ENCODE data around the gene PLD3.

Gene PLD3

DNA sequence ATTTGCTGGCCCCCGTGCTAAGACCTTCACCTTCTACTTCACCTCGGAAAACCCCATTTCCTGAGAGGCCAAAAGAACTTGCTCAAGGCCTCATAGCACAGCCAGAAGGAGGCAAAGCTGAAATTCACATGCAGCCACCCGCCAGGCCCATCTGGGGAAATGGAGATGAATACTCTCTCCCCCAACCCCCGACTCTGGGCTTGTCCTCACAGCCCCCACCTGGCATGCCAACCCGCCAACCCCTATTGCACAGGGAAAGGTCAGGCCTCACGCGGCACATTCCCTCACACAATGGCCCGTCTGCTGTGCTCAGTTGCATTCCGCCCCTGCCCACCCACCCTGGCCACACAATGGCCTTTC lies 61.5 kb downstream of the PLD3 start:
- peak; percentile 80 for FAIRE-seq
- TF ChIP-seq POLR2A (IDR thresholded peaks at IDR 0.05; ENCODE audit: low read depth, low read length): no peak
- TF ChIP-seq POLR2AphosphoS5 (IDR thresholded peaks at IDR 0.05; ENCODE audit: low read depth, low read length): no peak
- TF ChIP-seq TAF1 (IDR thresholded peaks at IDR 0.05; ENCODE audit: borderline replicate concordance, low read depth, low read length): no peak
- DNase-seq (ENCODE audit: insufficient read length): no peak

DNA sequence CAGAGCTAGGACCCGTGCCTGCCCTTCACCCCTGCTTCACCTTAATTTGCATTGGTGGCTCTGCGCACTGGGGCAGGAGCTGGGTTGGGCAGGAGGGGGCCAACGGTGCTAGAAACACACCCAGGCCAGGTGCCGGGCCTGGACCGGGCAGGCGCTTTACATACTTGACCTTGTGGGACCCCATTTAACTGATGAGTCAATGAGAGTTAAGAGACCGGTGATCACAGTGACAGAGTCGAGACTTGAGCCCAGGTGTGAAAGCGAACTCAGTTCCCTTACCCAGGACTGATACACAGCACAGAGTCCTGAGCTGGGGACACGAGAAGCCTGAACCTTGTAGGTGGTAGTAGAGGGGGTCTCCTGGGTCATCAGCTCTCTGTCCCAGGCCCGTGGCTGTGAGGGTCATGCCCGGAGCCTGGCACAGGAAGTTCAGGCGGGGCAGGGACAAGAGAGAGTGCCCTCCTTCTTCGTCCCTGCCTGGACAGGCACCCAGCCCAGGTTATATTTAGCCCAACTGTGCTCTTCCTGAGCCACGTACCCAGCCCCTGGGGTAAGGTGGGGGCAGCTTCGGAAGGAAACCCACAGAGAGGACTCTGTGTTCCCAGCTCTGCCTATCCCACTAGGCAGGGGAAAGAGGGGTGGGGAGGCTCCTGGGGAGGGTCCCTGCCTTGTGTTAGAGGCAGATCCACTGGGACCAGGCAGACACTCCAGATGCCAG lies 62.8 kb downstream of the PLD3 start:
- peak; percentile 72 for FAIRE-seq

DNA sequence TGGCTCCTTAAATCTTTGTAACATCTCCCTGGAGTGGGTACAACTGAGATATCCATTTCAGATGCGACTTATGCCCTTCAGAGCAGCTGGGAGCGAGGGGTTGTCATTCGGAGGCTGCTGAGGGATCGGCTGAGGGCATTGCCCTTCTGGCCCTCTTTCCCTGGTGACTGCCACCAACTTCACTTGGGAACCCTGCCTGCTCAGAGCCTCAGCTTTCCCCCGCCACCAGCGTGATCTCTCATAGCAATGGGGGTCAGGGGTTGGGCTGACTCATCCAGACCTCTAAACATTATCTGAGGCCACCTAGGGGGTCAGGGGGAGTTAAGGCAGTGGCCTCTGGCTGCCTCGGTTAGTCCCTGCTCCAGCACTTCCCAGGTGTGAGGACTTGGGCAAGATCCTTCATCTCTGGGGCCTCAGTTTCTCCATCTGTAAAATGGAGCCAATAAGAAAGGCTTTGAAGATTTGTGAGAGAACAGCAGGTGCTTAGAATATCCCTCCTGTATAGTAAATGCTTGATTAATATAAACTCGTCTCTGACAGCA lies 63.5 kb downstream of the PLD3 start:
- TF ChIP-seq POLR2A (IDR thresholded peaks at IDR 0.05; ENCODE audit: low read depth, low read length) (no peak), TAF1 (IDR thresholded peaks at IDR 0.05; ENCODE audit: borderline replicate concordance, low read depth, low read length) (no peak), POLR2AphosphoS5 (IDR thresholded peaks at IDR 0.05; ENCODE audit: low read depth, low read length) (no peak)
- DNase-seq (ENCODE audit: insufficient read length): no peak
- peak; percentile 9 for FAIRE-seq

More for the DNA sequence above, 62.8 kb downstream of the PLD3 start:
- TF ChIP-seq TAF1 (IDR thresholded peaks at IDR 0.05; ENCODE audit: borderline replicate concordance, low read depth, low read length) (no peak), POLR2A (IDR thresholded peaks at IDR 0.05; ENCODE audit: low read depth, low read length) (no peak), POLR2AphosphoS5 (IDR thresholded peaks at IDR 0.05; ENCODE audit: low read depth, low read length) (no peak; the same call in 1 of the 2 replicates)
- no peak for DNase-seq (ENCODE audit: insufficient read length)

- TF ChIP-seq POLR2AphosphoS5 (IDR thresholded peaks at IDR 0.05; ENCODE audit: low read depth, low read length) (no peak), POLR2A (IDR thresholded peaks at IDR 0.05; ENCODE audit: low read depth, low read length) (no peak), TAF1 (IDR thresholded peaks at IDR 0.05; ENCODE audit: borderline replicate concordance, low read depth, low read length) (no peak)
- FAIRE-seq: no peak
- no peak for DNase-seq (ENCODE audit: insufficient read length)
These were observed 64.4 kb downstream of the PLD3 start for GRCh38 chr19:40412866-40413265.

- no peak for FAIRE-seq
- TF ChIP-seq POLR2AphosphoS5 (IDR thresholded peaks at IDR 0.05; ENCODE audit: low read depth, low read length) (no peak), POLR2A (IDR thresholded peaks at IDR 0.05; ENCODE audit: low read depth, low read length) (no peak), TAF1 (IDR thresholded peaks at IDR 0.05; ENCODE audit: borderline replicate concordance, low read depth, low read length) (no peak)
- no peak for DNase-seq (ENCODE audit: insufficient read length)
These were observed 64.9 kb downstream of the PLD3 start, which contains the start of gene PRX for GRCh38 chr19:40413291-40413845. Gene PRX (minus strand): TSS chr19:40413378. CDS start chr19:40407932, 5,446 bp downstream.

DNA sequence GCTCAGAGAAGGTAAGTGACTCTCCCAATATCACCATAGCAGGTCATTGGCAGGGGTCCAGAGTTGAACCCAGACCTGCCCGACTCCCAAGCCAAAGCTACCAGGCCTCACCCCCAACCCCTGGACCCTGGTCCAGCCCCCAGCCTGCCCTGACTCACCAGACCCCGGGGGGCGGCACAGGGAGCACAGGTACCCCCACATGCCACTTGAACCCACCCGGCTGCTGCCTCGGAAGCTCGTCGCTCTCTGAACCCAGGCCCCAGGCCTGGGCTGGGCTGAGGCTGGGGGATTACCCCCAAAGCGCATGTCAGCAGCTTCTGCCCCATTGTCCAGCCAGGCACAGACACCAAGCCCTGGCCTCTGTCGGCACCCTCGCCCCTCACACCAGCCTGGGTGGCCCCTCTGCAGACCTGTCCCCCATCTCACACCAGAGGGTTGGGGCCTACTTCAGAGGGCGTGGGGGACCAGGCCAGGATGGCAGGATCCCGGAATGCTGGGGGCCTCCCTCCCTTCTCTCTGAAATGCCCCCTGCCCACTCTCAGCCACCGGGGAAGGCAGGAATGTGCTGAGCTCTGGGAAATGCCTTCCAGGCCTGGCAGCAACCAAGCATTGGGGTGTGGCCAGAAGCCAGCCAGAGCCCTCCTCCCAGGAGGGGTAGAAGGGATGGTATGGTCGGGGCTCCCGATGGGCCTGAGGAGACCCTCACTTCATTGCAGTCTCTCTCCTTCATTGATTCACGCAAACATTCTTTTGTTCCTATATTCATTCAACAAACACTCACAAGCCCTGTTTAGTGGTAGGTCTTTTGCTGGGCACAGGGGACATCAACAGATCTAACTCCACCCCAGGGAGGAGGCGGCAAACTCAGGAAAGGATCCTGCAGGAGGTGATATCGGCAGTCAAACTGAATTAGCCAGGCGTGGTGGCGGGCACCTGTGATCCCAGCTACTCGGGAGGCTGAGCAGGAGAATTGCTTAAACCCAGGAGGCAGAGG lies 66.3 kb downstream of the PLD3 start:
- DNase-seq (ENCODE audit: insufficient read length) (no peak), FAIRE-seq (no peak)
- TF ChIP-seq POLR2A (IDR thresholded peaks at IDR 0.05; ENCODE audit: low read depth, low read length) (no peak), POLR2AphosphoS5 (IDR thresholded peaks at IDR 0.05; ENCODE audit: low read depth, low read length) (no peak), TAF1 (IDR thresholded peaks at IDR 0.05; ENCODE audit: borderline replicate concordance, low read depth, low read length) (no peak)

DNA sequence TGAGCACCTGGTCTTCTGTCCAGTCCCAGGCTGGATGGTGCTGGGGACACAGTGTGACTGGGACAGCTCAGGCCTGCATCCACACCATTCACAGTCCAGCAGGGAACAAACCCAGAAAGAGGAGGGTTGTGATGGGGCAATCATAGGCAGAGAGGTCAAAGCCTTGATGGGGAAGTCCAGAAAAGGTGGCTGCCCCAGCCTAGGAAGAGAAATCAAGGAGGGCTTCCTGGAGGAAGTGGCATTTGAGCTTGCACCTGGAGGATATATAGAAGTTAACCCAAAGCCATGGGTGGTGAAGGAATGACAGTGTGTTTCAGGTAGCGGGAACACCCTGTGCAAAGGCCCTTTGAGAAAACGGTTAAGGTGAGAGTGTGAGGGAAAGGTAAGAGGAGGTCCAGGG lies 67.3 kb downstream of the PLD3 start:
- DNase-seq (ENCODE audit: insufficient read length) (no peak), FAIRE-seq (peak; percentile 24)
- TF ChIP-seq POLR2AphosphoS5 (IDR thresholded peaks at IDR 0.05; ENCODE audit: low read depth, low read length) (no peak), TAF1 (IDR thresholded peaks at IDR 0.05; ENCODE audit: borderline replicate concordance, low read depth, low read length) (no peak), POLR2A (IDR thresholded peaks at IDR 0.05; ENCODE audit: low read depth, low read length) (no peak)

- TF ChIP-seq POLR2A (IDR thresholded peaks at IDR 0.05; ENCODE audit: low read depth, low read length): peak; percentile 41; the same call in 1 of the 2 replicates
- TF ChIP-seq POLR2AphosphoS5 (IDR thresholded peaks at IDR 0.05; ENCODE audit: low read depth, low read length): no peak
- FAIRE-seq (peak; percentile 86), DNase-seq (ENCODE audit: insufficient read length) (no peak)
These were observed 68.6 kb downstream of the PLD3 start for GRCh38 chr19:40416918-40417642.

GRCh38 chr19:40417643-40417981 lies 69.1 kb downstream of the PLD3 start:
- TF ChIP-seq TAF1 (IDR thresholded peaks at IDR 0.05; ENCODE audit: borderline replicate concordance, low read depth, low read length) (no peak), POLR2A (IDR thresholded peaks at IDR 0.05; ENCODE audit: low read depth, low read length) (no peak), POLR2AphosphoS5 (IDR thresholded peaks at IDR 0.05; ENCODE audit: low read depth, low read length) (no peak)
- FAIRE-seq (no peak), DNase-seq (ENCODE audit: insufficient read length) (no peak)

GRCh38 chr19:40418040-40418439 lies 69.5 kb downstream of the PLD3 start:
- TF ChIP-seq POLR2A (IDR thresholded peaks at IDR 0.05; ENCODE audit: low read depth, low read length): no peak
- TF ChIP-seq TAF1 (IDR thresholded peaks at IDR 0.05; ENCODE audit: borderline replicate concordance, low read depth, low read length): no peak
- TF ChIP-seq POLR2AphosphoS5 (IDR thresholded peaks at IDR 0.05; ENCODE audit: low read depth, low read length): no peak
- DNase-seq (ENCODE audit: insufficient read length): no peak
- FAIRE-seq: no peak
